Tibial nerve (tissue), 4 donors: ENCODE results near the gene SPRR4.

Experiments used
- CTCF ChIP-seq, 5 experiments: fragments of 200-600 bp in 3 of 5; fragments of 450-650 bp in 2 of 5; sonication (generic) in 3 of 5; IDR thresholded peaks; one replicate each; pipeline ENCODE4 v1.5.1; 2016 to 2019; ENCODE audit warnings: antibody characterized with exemption in 5 of 5, mild to moderate bottlenecking in 3 of 5, moderate library complexity in 2 of 5
- EP300 ChIP-seq, 2 donors: sonication (generic); formaldehyde crosslinking; IDR thresholded peaks; one replicate each; pipeline ENCODE4 v1.6.1; 2017; ENCODE audit warnings: antibody characterized with exemption in 2 of 2, mild to moderate bottlenecking in 1 of 2
- POLR2A ChIP-seq, 2 donors: fragments of 450-650 bp; IDR thresholded peaks; one replicate each; pipeline ENCODE4 v1.6.1; 2017; ENCODE audit warnings: antibody characterized with exemption in 2 of 2, mild to moderate bottlenecking in 2 of 2, moderate library complexity in 2 of 2

DNA sequence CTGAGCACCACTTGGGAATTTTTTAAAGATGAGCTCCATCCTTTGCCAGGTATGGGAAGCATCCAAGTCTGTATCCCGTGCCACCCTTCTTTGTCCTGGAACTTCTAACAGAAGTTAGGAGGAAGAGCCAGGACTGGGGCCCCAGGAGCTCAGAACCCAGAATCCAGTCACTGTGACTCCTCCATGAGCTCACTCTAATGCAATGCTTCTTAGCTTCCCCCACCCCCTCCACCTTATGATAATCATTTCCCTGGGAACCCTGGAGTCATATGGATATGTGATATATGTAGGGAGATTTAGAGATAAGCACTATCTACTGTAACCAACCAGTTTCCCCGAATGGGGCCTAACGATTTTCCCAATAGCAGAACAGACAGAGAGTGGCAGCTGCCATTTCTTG lies 24.2 kb upstream of the SPRR4 start:
- TF ChIP-seq POLR2A (IDR thresholded peaks at IDR 0.05) (no peak), CTCF (IDR thresholded peaks at IDR 0.05) (no peak), EP300 (IDR thresholded peaks at IDR 0.05) (no peak)
